Activated T-helper 1 cell treated with Interleukin-2 at 50 U/mL for 16 hours (primary cell): ENCODE results near the gene FAM186B.

Experiments
- DNase-seq: peaks from one replicate; pipeline ENCODE4 v3.0.0-alpha.2; 2020; ENCODE audit warnings: low read depth

FAM186B gene

GRCh38 chr12:49566361-49566760 lies 39.1 kb downstream of the FAM186B start:
- no peak for DNase-seq

GRCh38 chr12:49565406-49566265 lies 39.8 kb downstream of the FAM186B start:
- no peak for DNase-seq

DNA sequence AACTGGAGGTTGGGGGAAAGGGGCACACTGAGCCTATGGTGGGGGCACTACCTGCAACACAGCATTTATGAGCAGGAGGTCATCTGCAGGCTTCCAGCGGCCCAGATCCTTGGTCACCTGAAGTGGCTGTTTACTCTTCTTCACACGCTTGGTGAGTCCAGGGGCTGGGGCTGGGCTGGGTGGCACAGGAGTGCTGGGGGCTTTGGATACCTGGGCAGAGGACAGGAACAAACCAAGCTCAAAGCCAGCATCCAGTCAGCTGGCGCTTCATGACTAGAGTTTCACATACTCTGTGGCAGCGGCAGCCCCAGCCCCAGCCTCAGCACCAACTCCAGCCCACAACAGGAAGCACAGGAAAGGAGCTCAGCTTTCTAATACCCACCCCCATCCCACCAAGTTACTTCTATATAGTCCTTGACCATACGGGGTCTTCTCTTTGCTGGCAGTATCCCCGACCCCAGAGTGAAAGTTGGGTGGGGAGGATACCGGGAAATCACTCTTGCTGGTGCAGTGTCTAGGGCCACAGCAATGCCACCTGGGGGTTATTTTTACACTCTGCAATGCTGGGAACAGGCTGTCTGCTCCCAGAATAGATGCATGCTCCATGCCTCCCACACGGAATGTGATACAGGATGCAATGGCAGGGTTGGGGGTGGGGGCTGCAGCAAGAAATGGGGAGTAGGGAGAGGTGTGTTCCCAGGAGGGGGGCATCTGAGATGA lies 40.6 kb downstream of the FAM186B start:
- DNase-seq = no peak

DNA sequence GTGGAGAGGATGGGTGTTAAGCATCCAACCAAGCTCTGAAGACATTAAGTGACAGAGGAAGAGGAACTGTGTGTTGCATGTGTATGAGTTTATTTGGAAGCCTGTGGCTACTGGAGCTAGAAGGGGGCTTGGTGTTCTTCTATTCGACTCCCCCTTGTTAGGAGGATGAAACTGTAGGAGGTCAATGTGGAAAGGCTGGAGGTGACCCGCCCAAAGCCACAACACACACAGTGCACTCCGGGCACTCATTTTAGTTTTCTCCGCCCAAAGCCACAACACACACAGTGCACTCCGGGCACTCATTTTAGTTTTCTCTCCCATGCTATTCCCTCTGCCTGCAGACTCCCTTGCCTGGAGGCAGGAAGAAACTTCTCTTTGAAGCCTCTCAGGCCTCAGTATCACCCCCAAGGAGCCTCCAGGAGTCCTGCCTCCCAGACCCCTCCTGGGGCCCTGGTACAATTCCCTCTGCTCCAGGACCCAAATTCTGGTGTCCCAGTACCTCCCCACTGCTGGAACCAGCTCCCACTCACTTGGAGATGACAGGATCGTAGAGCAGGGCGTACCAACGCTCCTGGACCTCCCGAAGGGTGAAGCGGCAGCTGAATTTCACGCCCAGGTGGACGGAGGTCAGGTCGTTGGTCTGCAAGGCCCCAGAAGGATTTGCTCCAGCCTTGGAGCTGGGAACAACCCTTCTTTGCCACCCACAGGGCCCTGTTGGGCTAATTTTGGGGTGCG lies 41.3 kb downstream of the FAM186B start:
- no peak for DNase-seq

GRCh38 chr12:49562831-49563230 lies 42.6 kb downstream of the FAM186B start:
- DNase-seq = no peak

- no peak for DNase-seq
Measured at GRCh38 chr12:49562233-49562632, 43.2 kb downstream of the FAM186B start.

- DNase-seq = no peak
Measured at GRCh38 chr12:49560695-49561094, 44.7 kb downstream of the FAM186B start.

GRCh38 chr12:49559011-49559675 lies 46.3 kb downstream of the FAM186B start:
- no peak for DNase-seq

DNA sequence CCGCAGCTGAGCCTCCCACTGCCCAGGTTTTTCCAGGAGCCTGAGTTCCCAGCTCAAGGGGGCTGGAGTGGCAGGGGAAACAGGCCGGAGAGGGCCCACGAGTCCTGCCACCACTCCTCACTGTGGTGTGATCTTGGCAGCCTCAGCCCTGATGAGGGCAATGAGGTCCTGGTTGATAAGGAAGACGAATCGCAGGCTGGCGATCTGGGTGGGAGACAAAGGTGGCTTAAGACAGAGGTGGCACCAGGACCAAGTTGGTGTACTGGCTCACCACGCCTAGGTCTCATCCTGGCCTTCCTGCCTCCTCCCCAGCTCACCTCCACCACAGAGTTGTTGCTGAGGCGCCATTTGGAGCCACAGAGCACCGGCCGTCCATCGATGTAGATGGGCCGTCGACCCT lies 46.9 kb downstream of the FAM186B start:
- DNase-seq = no peak

DNA sequence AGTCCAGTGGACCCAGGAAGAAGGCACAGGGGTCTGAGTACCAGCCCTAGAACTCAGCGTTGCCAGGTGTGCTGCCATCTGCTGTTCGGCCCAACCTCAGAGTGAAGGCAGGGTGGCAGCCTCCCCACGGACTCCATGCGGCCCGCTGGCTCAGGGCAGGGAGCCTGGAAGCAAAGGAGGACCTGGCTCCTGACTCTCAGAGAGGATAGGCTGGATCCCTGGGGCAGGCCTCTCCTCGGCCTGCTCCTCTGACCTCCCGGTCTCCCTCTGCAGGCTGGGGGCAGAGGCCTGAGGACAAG lies 47.6 kb downstream of the FAM186B start:
- DNase-seq = no peak

DNA sequence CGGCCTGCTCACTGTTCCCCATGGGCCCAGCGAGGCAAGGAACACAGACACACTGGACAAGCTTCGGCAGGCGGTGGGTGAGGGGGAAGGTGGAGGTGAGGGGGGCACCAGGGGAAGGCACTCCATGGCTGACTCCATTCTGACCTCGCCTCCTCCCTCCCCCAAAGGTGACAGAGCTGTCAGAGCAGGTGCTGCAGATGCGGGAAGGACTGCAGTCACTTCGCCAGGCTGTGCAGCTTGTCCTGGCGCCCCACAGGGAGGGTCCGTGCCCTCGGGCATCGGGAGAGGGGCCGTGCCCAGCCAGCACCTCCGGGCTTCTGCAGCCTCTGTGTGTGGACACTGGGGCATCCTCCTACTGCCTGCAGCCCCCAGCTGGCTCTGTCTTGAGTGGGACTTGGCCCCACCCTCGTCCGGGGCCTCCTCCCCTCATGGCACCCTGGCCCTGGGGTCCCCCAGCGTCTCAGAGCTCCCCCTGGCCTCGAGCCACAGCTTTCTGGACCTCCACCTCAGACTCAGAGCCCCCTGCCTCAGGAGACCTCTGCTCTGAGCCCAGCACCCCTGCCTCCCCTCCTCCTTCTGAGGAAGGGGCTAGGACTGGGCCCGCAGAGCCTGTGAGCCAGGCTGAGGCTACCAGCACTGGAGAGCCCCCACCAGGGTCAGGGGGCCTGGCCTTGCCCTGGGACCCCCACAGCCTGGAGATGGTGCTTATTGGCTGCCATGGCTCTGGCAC lies 48.1 kb downstream of the FAM186B start:
- no peak for DNase-seq

- DNase-seq = no peak
Measured at GRCh38 chr12:49556391-49557186, 48.9 kb downstream of the FAM186B start.

GRCh38 chr12:49555631-49556390 lies 49.6 kb downstream of the FAM186B start:
- DNase-seq = no peak

- DNase-seq = no peak
Measured at GRCh38 chr12:49554266-49554665, 51.2 kb downstream of the FAM186B start.

DNA sequence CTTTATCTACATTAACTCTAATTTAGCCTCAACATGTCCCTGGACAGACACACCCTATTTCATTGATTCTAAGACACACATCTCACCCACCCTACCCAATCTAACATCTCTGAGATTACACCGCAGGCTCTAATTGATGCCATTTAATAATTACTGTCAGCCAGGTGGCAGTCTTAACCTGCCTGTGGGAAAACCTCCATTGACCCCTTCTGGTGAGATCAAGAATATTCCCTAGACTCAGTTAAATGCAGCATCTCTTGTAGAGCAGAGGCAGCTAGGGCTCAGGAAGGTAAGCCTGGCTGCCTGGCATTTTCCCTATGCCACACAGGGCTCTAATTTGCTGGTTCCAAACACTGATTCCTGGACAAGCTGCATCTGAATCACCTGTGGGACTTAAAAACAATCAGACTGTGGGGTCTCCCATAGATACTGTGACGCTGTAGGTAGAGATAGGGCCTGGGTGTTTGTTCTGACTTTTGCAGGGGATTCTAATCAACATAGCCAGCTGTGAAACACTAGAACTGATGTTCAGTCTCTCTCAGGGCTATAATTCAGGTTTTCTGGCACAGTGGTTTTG lies 51.8 kb downstream of the FAM186B start:
- DNase-seq = no peak

GRCh38 chr12:49552899-49553298 lies 52.5 kb downstream of the FAM186B start:
- no peak for DNase-seq

GRCh38 chr12:49552425-49552824 lies 53.0 kb downstream of the FAM186B start:
- no peak for DNase-seq

DNA sequence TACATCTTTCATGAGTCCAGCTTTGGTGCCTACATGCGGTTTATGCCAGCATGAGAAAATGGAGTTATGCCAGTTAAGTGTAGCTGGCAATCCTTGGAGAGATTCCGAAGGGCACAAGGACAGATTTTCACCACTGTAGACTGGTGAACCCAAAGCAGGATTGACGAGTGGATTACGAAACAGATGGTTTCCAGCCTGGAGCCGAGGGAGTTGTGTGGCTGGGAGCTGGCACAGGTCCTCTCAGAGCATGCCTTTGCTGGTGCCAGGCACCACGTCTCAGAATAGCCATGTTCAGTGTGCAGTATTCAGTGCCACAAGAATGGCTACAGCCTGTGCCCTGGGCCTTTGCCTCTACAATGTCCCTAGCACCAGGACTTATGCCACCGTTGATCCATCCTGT lies 53.4 kb downstream of the FAM186B start:
- DNase-seq = no peak

- DNase-seq = no peak
Measured at GRCh38 chr12:49550693-49551252, 54.7 kb downstream of the FAM186B start.
